GM23248 (cell line): ENCODE measurements around the gene SPATS1. TPM values are rescaled to one million over a fixed set of nuclear protein-coding genes. Genes with fewer than 3 reads are reported as not detected.
"Not testable (repeated sequence)": the region's sequence is repeated elsewhere in the genome, so short reads cannot be mapped to it uniquely, and the experiment has no call there.

Experiments used
- DNase-seq: peaks from one replicate; pipeline ENCODE4 v3.0.0-alpha.2; 2015
- H2AFZ ChIP-seq: fragments of 200-600 bp; sonication (generic); 2 replicates; pipeline ENCODE4 v1.6.1; 2016; ENCODE audit warnings: antibody characterized with exemption
- H3F3A ChIP-seq: fragments of 200-600 bp; sonication (generic); 2 replicates; pipeline ENCODE4 v1.6.1; 2016; ENCODE audit warnings: mild to moderate bottlenecking, antibody characterized with exemption, mixed run types; ENCODE audit not compliant: insufficient read depth
- H3K27ac ChIP-seq: fragments of 200-600 bp; sonication (generic); 2 replicates; pipeline ENCODE4 v1.5.1; 2016; ENCODE audit warnings: mild to moderate bottlenecking
- H3K27me3 ChIP-seq: fragments of 200-600 bp; sonication (generic); replicated peaks from 2 replicates; pipeline ENCODE4 v1.6.1; 2016; ENCODE audit warnings: mild to moderate bottlenecking; ENCODE audit not compliant: insufficient read depth
- H3K36me3 ChIP-seq: fragments of 200-600 bp; sonication (generic); 2 replicates; pipeline ENCODE4 v1.6.1; 2016; ENCODE audit warnings: low read depth, mild to moderate bottlenecking
- H3K4me1 ChIP-seq: fragments of 200-600 bp; sonication (generic); 2 replicates; pipeline ENCODE4 v1.6.1; 2016; ENCODE audit warnings: mild to moderate bottlenecking; ENCODE audit not compliant: insufficient read depth
- H3K4me2 ChIP-seq: fragments of 200-600 bp; sonication (generic); one replicate; pipeline ENCODE4 v1.6.1; 2016; ENCODE audit warnings: mild to moderate bottlenecking; ENCODE audit not compliant: unreplicated experiment
- H3K4me3 ChIP-seq: fragments of 200-600 bp; sonication (generic); 2 replicates; pipeline ENCODE4 v1.5.1; 2016; ENCODE audit warnings: mild to moderate bottlenecking
- H3K79me2 ChIP-seq: fragments of 200-600 bp; sonication (generic); 2 replicates; pipeline ENCODE4 v1.6.1; 2016; ENCODE audit warnings: mild to moderate bottlenecking; ENCODE audit not compliant: insufficient read depth
- H3K9ac ChIP-seq: fragments of 200-600 bp; sonication (generic); 2 replicates; pipeline ENCODE4 v1.6.1; 2016; ENCODE audit warnings: mild to moderate bottlenecking
- H3K9me2 ChIP-seq: fragments of 200-600 bp; sonication (generic); 2 replicates; pipeline ENCODE4 v1.6.1; 2016; ENCODE audit warnings: mixed run types, mild to moderate bottlenecking, moderate library complexity; ENCODE audit not compliant: insufficient read depth
- H3K9me3 ChIP-seq: fragments of 200-600 bp; sonication (generic); one replicate; pipeline ENCODE4 v1.6.1; 2017; ENCODE audit warnings: low read depth
- H4K20me1 ChIP-seq: fragments of 200-600 bp; sonication (generic); 2 replicates; pipeline ENCODE4 v1.6.0; 2016; ENCODE audit not compliant: insufficient read depth
- EZH2 ChIP-seq: fragments of 200-600 bp; sonication (generic); IDR thresholded peaks from 2 replicates; pipeline ENCODE4 v1.6.1; 2018; ENCODE audit warnings: antibody characterized with exemption, mild to moderate bottlenecking; ENCODE audit not compliant: insufficient read depth, poor library complexity, severe bottlenecking
- EZH2phosphoT487 ChIP-seq: fragments of 200-600 bp; sonication (generic); IDR thresholded peaks from 2 replicates; pipeline ENCODE4 v1.6.1; 2018; ENCODE audit warnings: antibody characterized with exemption, moderate library complexity, mild to moderate bottlenecking, low read depth; ENCODE audit not compliant: insufficient read depth
- WGBS, 2 experiments: methylation state at CpG; one replicate each; pipeline ENCODE4 v1.1.6; 2015 to 2017; ENCODE audit warnings: low lambda C conversion rate in 2 of 2, low coverage in 1 of 2; ENCODE audit errors: missing lambda C conversion rate in 2 of 2; 5-methylcytosine and 5-hydroxymethylcytosine counted together
- in situ Hi-C: fragments of 300-500 bp; cut with MboI; formaldehyde crosslinking; loops from 2 replicates; pipeline ENCODE4 v1.15.0; 2020
- polyA plus RNA-seq: library from polyadenylated mRNA; unstranded; fragments of >200 nt; fragmentation: Nextera tagmentation; extraction: Ambion mirVana; gene quantifications from 2 replicates; pipeline ENCODE4 v1.2.1, GENCODE V29; 2016
- total RNA-seq: library from RNA; depleted of rRNA; stranded (reverse); fragments of >200 nt; shearing (Covaris generic); gene quantifications from 2 replicates; pipeline ENCODE4 v1.2.3, GENCODE V29; 2014

SPATS1 gene
- total and polyA plus RNA-seq, 2 experiments from 2014 or later: not detected

GRCh38 chr6:44316481-44316880 lies 26.0 kb upstream of the SPATS1 start:
- Histone ChIP-seq H3K9ac (no peak overlapping the region), H3K27me3 (peaks cover 27% of the 10 kb centered on the region), H3K36me3 (no peaks in the 10 kb centered on the region), H3K9me2 (no peaks in the 10 kb centered on the region), H3K27ac (no peak overlapping the region), H3K79me2 (peaks cover 9% of the 10 kb centered on the region; the same call in 1 of the 2 replicates), H3F3A (no peaks in the 10 kb centered on the region), H3K4me1 (no peaks in the 10 kb centered on the region), H3K4me3 (no peak overlapping the region), H4K20me1 (no peaks in the 10 kb centered on the region), H3K9me3 (no peaks in the 10 kb centered on the region), H2AFZ (no peak overlapping the region), H3K4me2 (no peak overlapping the region)
- TF ChIP-seq EZH2phosphoT487 (no peak), EZH2 (no peak)
- WGBS, 2 experiments: 75 to 76% methylated on average over 12 of the region's 12 CpGs
- in situ Hi-C loops: no loop called here
- DNase-seq: no peak

DNA sequence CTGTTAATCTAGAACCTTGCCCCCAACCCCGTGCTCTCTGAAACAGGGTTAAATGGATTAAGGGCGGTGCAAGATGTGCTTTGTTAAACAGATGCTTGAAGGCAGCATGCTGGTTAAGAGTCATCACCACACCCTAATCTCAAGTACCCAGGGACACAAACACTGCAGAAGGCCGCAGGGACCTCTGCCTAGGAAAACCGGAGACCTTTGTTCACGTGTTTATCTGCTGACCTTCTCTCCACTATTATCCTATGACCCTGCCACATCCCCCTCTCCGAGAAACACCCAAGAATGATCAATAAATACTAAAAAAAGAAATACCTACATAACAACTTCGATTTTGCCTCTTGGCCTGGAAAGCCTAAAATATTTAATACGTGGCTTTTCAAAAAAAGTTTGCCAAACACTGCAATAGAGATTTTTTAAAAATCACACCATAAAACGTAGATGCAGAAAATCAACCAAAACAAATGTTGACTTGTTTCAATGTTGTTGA lies 25.3 kb upstream of the SPATS1 start:
- in situ Hi-C loops, H4K20me1 ChIP-seq, H3K4me1 ChIP-seq, H3K9me3 ChIP-seq, H3K9me2 ChIP-seq, H2AFZ ChIP-seq, H3K27ac ChIP-seq, H3F3A ChIP-seq, H3K4me3 ChIP-seq, H3K4me2 ChIP-seq, H3K36me3 ChIP-seq, H3K9ac ChIP-seq, H3K79me2 ChIP-seq, DNase-seq: not testable (repeated sequence)
- WGBS, 2 experiments: 59 to 64% methylated on average over 9 of the region's 9 CpGs
- H3K27me3 ChIP-seq: peaks cover 30% of the 10 kb centered on the region

DNA sequence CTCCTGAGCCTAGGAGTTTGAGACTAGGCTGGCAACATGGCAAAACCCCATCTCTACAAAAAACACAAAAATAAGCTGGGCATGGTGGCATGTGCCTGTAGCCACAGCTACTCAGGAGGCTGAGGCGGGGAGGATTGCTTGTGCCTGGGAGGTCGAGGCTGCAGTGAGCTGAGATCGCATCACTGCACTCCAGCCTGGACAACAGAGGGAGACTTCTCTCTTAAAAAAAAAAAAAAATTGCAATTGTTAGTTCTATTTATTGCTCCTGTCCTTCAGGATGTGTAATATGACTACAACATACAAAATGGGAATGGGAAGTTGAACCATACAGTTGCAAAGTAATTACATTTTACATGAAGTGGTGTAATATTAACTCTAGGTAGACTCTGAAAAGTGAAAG lies 21.2 kb upstream of the SPATS1 start:
- no peaks in the 10 kb centered on the region for H3F3A ChIP-seq
- H3K9me3 ChIP-seq: no peaks in the 10 kb centered on the region
- H4K20me1 ChIP-seq: no peaks in the 10 kb centered on the region
- H3K4me3 ChIP-seq: no peak overlapping the region
- no peaks in the 10 kb centered on the region for H3K4me1 ChIP-seq
- peaks cover 36% of the 10 kb centered on the region for H3K27me3 ChIP-seq
- H3K27ac ChIP-seq: no peak overlapping the region
- no peak overlapping the region for H2AFZ ChIP-seq
- H3K79me2 ChIP-seq: no peaks in the 10 kb centered on the region
- no peak for DNase-seq
- no peaks in the 10 kb centered on the region for H3K9me2 ChIP-seq
- no peaks in the 10 kb centered on the region for H3K36me3 ChIP-seq
- H3K4me2 ChIP-seq: no peak overlapping the region
- H3K9ac ChIP-seq: no peak overlapping the region
- TF ChIP-seq EZH2phosphoT487: no peak
- TF ChIP-seq EZH2: no peak
- in situ Hi-C loops: no loop called here
- WGBS, 2 experiments: 65 to 82% methylated on average over 3 of the region's 3 CpGs

DNA sequence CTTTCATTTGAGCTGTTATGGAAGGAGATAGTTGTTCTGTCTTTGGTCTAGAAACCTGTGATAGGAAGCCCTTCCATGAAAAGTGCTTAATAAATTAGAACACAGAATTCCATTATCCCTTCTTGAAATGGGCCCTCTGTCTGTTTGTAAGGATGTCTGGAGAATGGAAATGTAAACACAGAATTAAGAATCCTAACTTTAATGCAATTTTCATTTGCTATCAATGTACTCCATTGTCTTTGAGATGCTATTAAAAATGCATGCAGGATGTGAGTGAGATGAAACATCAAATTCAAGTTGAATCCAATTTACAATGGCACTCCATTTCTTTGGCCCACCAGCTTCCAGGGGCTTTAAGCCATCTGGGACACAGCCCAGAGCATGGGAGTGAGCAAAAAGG lies 15.4 kb upstream of the SPATS1 start:
- no peak overlapping the region for H2AFZ ChIP-seq
- H3K4me1 ChIP-seq: no peaks in the 10 kb centered on the region
- H3K9ac ChIP-seq: no peak overlapping the region
- no peaks in the 10 kb centered on the region for H3K9me2 ChIP-seq
- no peak overlapping the region for H3K4me2 ChIP-seq
- H3F3A ChIP-seq: no peaks in the 10 kb centered on the region
- H3K27ac ChIP-seq: no peak overlapping the region
- H3K9me3 ChIP-seq: no peaks in the 10 kb centered on the region
- TF ChIP-seq EZH2 (no peak), EZH2phosphoT487 (no peak)
- no peaks in the 10 kb centered on the region for H4K20me1 ChIP-seq
- no peaks in the 10 kb centered on the region for H3K36me3 ChIP-seq
- no peaks in the 10 kb centered on the region for H3K79me2 ChIP-seq
- no peak overlapping the region for H3K4me3 ChIP-seq
- H3K27me3 ChIP-seq: peaks cover 40% of the 10 kb centered on the region
- in situ Hi-C loops: no loop called here
- DNase-seq: no peak

DNA sequence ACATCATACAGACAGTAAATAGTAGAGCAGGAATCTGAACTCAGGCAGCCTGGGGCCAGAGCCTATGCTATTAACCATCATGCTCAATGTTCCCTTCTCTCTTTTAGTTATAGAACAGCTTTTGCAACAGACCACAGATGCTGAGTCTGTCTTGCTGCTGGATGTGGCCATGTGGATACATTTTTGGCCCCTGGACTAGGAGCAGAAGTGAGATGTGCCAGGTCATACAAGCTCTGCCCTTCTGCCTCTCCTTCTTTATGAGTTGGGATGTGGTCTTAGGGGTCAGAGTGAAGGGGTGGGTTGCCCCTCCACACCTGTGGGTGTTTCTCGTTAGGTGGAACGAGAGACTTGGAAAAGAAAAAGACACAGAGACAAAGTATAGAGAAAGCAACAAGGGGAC lies 14.7 kb upstream of the SPATS1 start:
- peaks cover 36% of the 10 kb centered on the region for H3K27me3 ChIP-seq
- no peaks in the 10 kb centered on the region for H3F3A ChIP-seq
- H3K4me1 ChIP-seq: no peaks in the 10 kb centered on the region
- no peak overlapping the region for H3K27ac ChIP-seq
- no peaks in the 10 kb centered on the region for H4K20me1 ChIP-seq
- 67 to 74% methylated on average over 2 of the region's 2 CpGs for WGBS, 2 experiments
- no peak overlapping the region for H3K9ac ChIP-seq
- H3K9me2 ChIP-seq: no peaks in the 10 kb centered on the region
- no peak overlapping the region for H3K4me2 ChIP-seq
- no peak overlapping the region for H3K4me3 ChIP-seq
- TF ChIP-seq EZH2phosphoT487: no peak
- TF ChIP-seq EZH2: no peak
- in situ Hi-C loops: no loop called here
- DNase-seq: no peak
- no peaks in the 10 kb centered on the region for H3K9me3 ChIP-seq
- H2AFZ ChIP-seq: no peak overlapping the region
- H3K36me3 ChIP-seq: no peaks in the 10 kb centered on the region
- H3K79me2 ChIP-seq: no peaks in the 10 kb centered on the region

GRCh38 chr6:44328203-44328602 lies 14.2 kb upstream of the SPATS1 start:
- in situ Hi-C loops, H4K20me1 ChIP-seq, DNase-seq, H2AFZ ChIP-seq, H3K27ac ChIP-seq, H3K4me3 ChIP-seq, H3F3A ChIP-seq, H3K9me2 ChIP-seq, H3K9ac ChIP-seq, H3K36me3 ChIP-seq, H3K9me3 ChIP-seq, H3K79me2 ChIP-seq, H3K4me2 ChIP-seq, H3K4me1 ChIP-seq: not testable (repeated sequence)
- peaks cover 34% of the 10 kb centered on the region for H3K27me3 ChIP-seq
- 44 to 46% methylated on average over 7 of the region's 9 CpGs for WGBS, 2 experiments
